ENCODE results near the gene BLTP2. TPM values are rescaled to one million over a fixed set of nuclear protein-coding genes. Genes with fewer than 3 reads are reported as not detected.

Gene BLTP2
- total RNA-seq (2021), result 137 and 142 TPM in 2 replicates
- long read RNA-seq, transcript KIAA0100-210 (11 exons, 1,582 nt), result major isoform, 12 of 31 reads
- long read RNA-seq, partial matches to known transcripts, result 11 of 31 reads
- long read RNA-seq, other reads (novel, unspliced or antisense), result 8 of 31 reads

DNA sequence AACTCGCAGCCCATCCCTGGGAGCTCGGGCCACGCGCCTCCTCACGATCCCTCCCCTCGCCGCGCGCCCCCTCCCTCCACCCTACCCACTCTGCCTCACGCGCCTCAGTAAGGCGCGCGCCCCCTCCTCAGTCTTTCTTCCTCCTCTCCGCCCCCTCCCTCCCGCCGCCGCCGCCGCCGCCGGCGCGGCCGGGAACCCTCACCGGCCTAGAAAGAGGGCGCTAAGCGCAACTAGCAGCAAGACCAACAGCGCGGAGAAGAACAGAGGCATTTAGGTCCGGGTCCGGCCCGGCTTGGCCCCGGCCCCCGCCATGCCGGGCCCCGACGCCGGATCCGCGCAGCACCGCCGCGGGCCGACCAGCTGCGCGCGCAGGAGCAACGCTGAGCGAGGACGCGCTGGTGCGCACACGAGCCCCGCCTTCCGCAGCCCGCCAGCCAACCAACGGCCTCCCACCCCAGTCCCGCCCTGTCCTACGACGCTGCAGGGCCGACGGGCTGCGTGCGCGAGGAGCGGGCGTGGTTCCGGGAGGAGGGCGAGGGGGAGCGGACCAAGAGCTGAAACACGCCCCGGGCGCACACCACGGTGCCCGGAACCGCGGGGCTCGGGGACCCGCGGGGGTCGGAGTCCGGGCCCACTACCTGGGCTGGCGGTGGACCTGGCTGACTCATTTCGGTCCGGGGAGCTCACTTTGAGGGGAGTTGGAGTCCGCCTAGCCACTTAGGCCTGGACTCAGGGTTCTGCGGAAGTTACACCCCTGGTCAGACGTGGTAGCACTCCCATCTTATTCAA, at the start of gene BLTP2:
Gene BLTP2, minus strand, starts transcription at position 372 of the 789 bp plus-strand sequence. Its CDS starts 102 bp downstream, at position 270.
- H3K4me1 ChIP-seq (ENCODE audit: insufficient read depth, low read length), result no peaks in the 10 kb centered on the region
- H3K4me2 ChIP-seq (ENCODE audit: insufficient read depth, insufficient read length, low read length), result peak within 1 kb of the TSS; percentile 99
- Mint-ChIP-seq H3K4me3 (peak within 1 kb of the TSS; percentile 87 to 94), H3K27ac (peak within 1 kb of the TSS; percentile 62 to 84 (median 73)), H3K36me3 (ENCODE audit: insufficient read depth in 1 of 3, low read depth in 3 of 3) (peaks cover 20 to 56% (median 45%) of the 10 kb centered on the region in 3 experiments), H3K27me3 (ENCODE audit: low read depth) (no peaks in the 10 kb centered on the region), H3K9me3 (no peaks in the 10 kb centered on the region), H3K4me1 (peaks cover 14 to 23% of the 10 kb centered on the region in 2 experiments)
- H2BK12ac ChIP-seq (ENCODE audit: insufficient read length, low read depth, low read length), result no peak within 1 kb of the TSS
- no peak within 1 kb of the TSS for H3K4ac ChIP-seq (ENCODE audit: low read depth, low read length)
- no peaks in the 10 kb centered on the region for H3K27me3 ChIP-seq (ENCODE audit: insufficient read depth, low read length)
- H2BK120ac ChIP-seq (ENCODE audit: low read depth, low read length, poor library complexity, severe bottlenecking), result no peak within 1 kb of the TSS
- no peak within 1 kb of the TSS for H4K91ac ChIP-seq (ENCODE audit: insufficient read length, low read depth, low read length)
- no peak within 1 kb of the TSS for H3K18ac ChIP-seq (ENCODE audit: insufficient read length, low read depth, low read length)
- WGBS (ENCODE audit: extremely low coverage, insufficient read length, low lambda C conversion rate), result no CpG with 5 or more reads among the region's 89 CpGs
- no peak within 1 kb of the TSS for H2BK15ac ChIP-seq (ENCODE audit: low read depth, low read length)
- no peak within 1 kb of the TSS for H4K8ac ChIP-seq (replicated peaks; ENCODE audit: insufficient read length, low read depth, low read length)
- peak within 1 kb of the TSS; percentile 90 for H3K9ac ChIP-seq (ENCODE audit: extremely low read depth, insufficient read length, low read length)
- H3K23me2 ChIP-seq (ENCODE audit: insufficient read length, low read depth, low read length, poor library complexity, severe bottlenecking), result peaks cover 6% of the 10 kb centered on the region
- no peaks in the 10 kb centered on the region for H3K79me1 ChIP-seq (ENCODE audit: insufficient read depth, low read depth, low read length, poor library complexity, severe bottlenecking)
- no peaks in the 10 kb centered on the region for H3K9me3 ChIP-seq (ENCODE audit: control insufficient read depth, low read depth, low read length)
- H2BK5ac ChIP-seq (ENCODE audit: insufficient read length, low read length), result no peak within 1 kb of the TSS
- no peak within 1 kb of the TSS for H3K56ac ChIP-seq (ENCODE audit: insufficient read length, low read depth, low read length)
- no peak within 1 kb of the TSS for H2BK20ac ChIP-seq (ENCODE audit: low read depth, low read length, poor library complexity, severe bottlenecking)
- H3T11ph ChIP-seq (ENCODE audit: low read length), result no peak within 1 kb of the TSS
- peak; percentile 98 for DNase-seq
- H3K27ac ChIP-seq (ENCODE audit: insufficient read length, low read depth, low read length), result no peak within 1 kb of the TSS
- H4K20me1 ChIP-seq (ENCODE audit: control insufficient read depth, insufficient read depth, insufficient read length), result no peaks in the 10 kb centered on the region
- no peak within 1 kb of the TSS for H3K23ac ChIP-seq (ENCODE audit: insufficient read length, low read depth, low read length)
- no peak within 1 kb of the TSS for H4K5ac ChIP-seq (ENCODE audit: insufficient read length, low read depth, low read length)
- no peak within 1 kb of the TSS for H2AK5ac ChIP-seq (ENCODE audit: insufficient read length, low read length)
- H3K14ac ChIP-seq (ENCODE audit: insufficient read depth, low read length), result peak within 1 kb of the TSS; percentile 42; the same call in 1 of the 2 replicates
- H3K79me2 ChIP-seq (ENCODE audit: insufficient read depth, low read length), result no peaks in the 10 kb centered on the region; the same call in 1 of the 2 replicates
- TF ChIP-seq, protein P1, sequence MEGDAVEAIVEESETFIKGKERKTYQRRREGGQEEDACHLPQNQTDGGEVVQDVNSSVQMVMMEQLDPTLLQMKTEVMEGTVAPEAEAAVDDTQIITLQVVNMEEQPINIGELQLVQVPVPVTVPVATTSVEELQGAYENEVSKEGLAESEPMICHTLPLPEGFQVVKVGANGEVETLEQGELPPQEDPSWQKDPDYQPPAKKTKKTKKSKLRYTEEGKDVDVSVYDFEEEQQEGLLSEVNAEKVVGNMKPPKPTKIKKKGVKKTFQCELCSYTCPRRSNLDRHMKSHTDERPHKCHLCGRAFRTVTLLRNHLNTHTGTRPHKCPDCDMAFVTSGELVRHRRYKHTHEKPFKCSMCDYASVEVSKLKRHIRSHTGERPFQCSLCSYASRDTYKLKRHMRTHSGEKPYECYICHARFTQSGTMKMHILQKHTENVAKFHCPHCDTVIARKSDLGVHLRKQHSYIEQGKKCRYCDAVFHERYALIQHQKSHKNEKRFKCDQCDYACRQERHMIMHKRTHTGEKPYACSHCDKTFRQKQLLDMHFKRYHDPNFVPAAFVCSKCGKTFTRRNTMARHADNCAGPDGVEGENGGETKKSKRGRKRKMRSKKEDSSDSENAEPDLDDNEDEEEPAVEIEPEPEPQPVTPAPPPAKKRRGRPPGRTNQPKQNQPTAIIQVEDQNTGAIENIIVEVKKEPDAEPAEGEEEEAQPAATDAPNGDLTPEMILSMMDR (conservative IDR thresholded peaks at IDR 0.05), result no peak
- no peak within 1 kb of the TSS for H2AFZ ChIP-seq (ENCODE audit: low read length)
